Gastrocnemius medialis (tissue), 4 donors: ENCODE measurements around the gene PRKN. TPM values are rescaled to one million over a fixed set of nuclear protein-coding genes. Genes with fewer than 3 reads are reported as not detected.

ENCODE experiments used
- ATAC-seq, 2 donors: fragments of 150-250 bp; one replicate each; pipeline ENCODE4 v1.9.1; 2016
- DNase-seq, 2 donors: peaks; one replicate each; pipeline ENCODE4 v3.0.0-alpha.2; 2019
- H3K27ac ChIP-seq, 4 donors: fragments of 200-600 bp; sonication (generic); 1 replicate in 1 of 4; 2 replicates in 3 of 4; pipeline ENCODE4 v1.5.1; 2016 to 2018; ENCODE audit warnings: mild to moderate bottlenecking in 2 of 4, moderate library complexity in 1 of 4
- H3K27me3 ChIP-seq, 3 donors: fragments of 200-600 bp; sonication (generic) in 2 of 3; 1 replicate in 1 of 3; 2 replicates in 2 of 3; pipeline versions ENCODE4 v1.5.1 to v1.6.0; 2016 to 2019; ENCODE audit warnings: mild to moderate bottlenecking in 1 of 3, moderate library complexity in 1 of 3
- H3K36me3 ChIP-seq, 2 donors: fragments of 200-600 bp; sonication (generic) in 1 of 2; one replicate each; pipeline ENCODE4 v1.5.1; 2017 to 2018
- H3K4me1 ChIP-seq, 2 donors: fragments of 200-600 bp; sonication (generic) in 1 of 2; one replicate each; pipeline ENCODE4 v1.5.1; 2016 to 2017; ENCODE audit warnings: mild to moderate bottlenecking in 2 of 2
- H3K4me3 ChIP-seq, 4 donors: fragments of 200-600 bp; sonication (generic) in 3 of 4; 1 replicate in 1 of 4; 2 replicates in 3 of 4; pipeline ENCODE4 v1.5.1; 2016 to 2019; ENCODE audit warnings: mild to moderate bottlenecking in 2 of 4
- H3K9me3 ChIP-seq, 3 donors: fragments of 200-600 bp; sonication (generic) in 2 of 3; 1 replicate in 1 of 3; 2 replicates in 2 of 3; pipeline ENCODE4 v1.5.1; 2016 to 2019
- CTCF ChIP-seq, 5 experiments: fragments of 450-650 bp in 3 of 5; fragments of 200-600 bp in 2 of 5; sonication (generic) in 2 of 5; IDR thresholded peaks in 4 of 5; conservative IDR thresholded peaks in 1 of 5; 1 replicate in 4 of 5; 2 replicates in 1 of 5; pipeline ENCODE4 v1.5.1; 2016 to 2019; ENCODE audit warnings: antibody characterized with exemption in 5 of 5, mild to moderate bottlenecking in 3 of 5, moderate library complexity in 3 of 5
- POLR2A ChIP-seq, 2 donors: fragments of 450-650 bp; IDR thresholded peaks; one replicate each; pipeline ENCODE4 v1.6.1; 2017; ENCODE audit warnings: antibody characterized with exemption in 2 of 2, mild to moderate bottlenecking in 2 of 2, moderate library complexity in 2 of 2
- in situ Hi-C, 4 donors: fragments of 200-750 bp; cut with MboI; loops; one replicate each; pipeline versions ENCODE4 v1.15.0 to v1.8.0; 2017; ENCODE audit warnings: low sequenced_read_pairs in 4 of 4
- intact Hi-C: fragments of 100-400 bp; cut with DNase I; formaldehyde crosslinking; loops from one replicate; pipeline ENCODE4 v1.15.1; 2023; ENCODE audit warnings: low total_unique reads
- total RNA-seq, 4 donors: library from RNA; depleted of rRNA; stranded (reverse); fragments of >200 nt; gene quantifications; one replicate each; pipeline versions ENCODE4 v1.1.0 to v1.2.3, GENCODE V29; 2016

The PRKN gene
- total RNA-seq, 4 donors from 2014 or later: 8.4 to 21.6 (median 13.7) TPM

DNA sequence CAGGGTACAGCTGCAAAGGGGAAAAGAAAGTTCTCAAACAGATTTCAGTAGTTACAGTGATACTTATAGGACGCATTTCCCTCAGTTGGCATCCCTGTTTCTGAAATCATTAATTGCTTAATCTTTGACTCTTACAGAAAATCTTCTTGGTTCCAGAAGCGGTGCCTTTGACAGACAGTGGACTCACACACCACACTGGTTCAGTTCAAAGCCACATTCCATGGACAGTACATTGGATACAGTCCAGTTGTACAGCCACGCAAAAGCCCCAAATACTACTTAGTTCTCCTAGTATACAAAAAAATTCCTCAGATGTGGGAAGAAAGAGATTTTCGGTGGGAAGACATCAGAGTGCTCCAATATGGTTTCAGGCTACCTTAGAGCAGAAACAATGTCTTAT lies 460.4 kb downstream of the PRKN start:
- TF ChIP-seq CTCF (IDR thresholded peaks at IDR 0.05 in 4 of 5, conservative IDR thresholded peaks at IDR 0.05 in 1 of 5): no peak
- TF ChIP-seq POLR2A (IDR thresholded peaks at IDR 0.05): no peak
- Histone ChIP-seq H3K4me3 (no peak overlapping the region), H3K9me3 (no peaks in the 10 kb centered on the region), H3K4me1 (no peaks in the 10 kb centered on the region), H3K27ac (no peak overlapping the region), H3K27me3 (no peaks in the 10 kb centered on the region), H3K36me3 (no peaks in the 10 kb centered on the region)
- no peak for DNase-seq
- ATAC-seq: no peak
- intact Hi-C loops (no loop called here), in situ Hi-C loops (no loop called here)

DNA sequence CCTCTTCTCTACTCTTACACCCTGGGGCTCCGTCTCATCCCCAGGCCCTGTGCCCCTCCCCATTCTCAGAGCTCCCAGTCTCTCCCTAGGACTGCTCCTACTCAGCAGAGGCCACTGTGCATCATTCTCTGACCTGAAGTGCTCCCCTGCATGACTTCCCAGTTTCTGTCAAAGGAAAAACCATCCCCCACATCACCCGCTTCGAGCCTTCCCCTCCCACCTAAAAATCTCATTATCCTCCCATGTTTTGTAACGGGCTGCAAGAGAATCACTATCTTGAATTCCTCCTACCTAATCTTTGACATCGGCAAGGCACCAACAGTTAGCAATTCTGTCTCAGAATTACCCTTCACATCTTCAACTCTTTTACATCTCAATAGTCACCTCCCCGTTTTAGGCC lies 463.0 kb downstream of the PRKN start:
- DNase-seq (no peak), ATAC-seq (no peak)
- Histone ChIP-seq H3K27ac (no peak overlapping the region), H3K27me3 (no peaks in the 10 kb centered on the region), H3K4me1 (no peaks in the 10 kb centered on the region), H3K4me3 (no peak overlapping the region), H3K36me3 (no peaks in the 10 kb centered on the region), H3K9me3 (no peaks in the 10 kb centered on the region)
- intact Hi-C loops: no loop called here
- in situ Hi-C loops: no loop called here
- TF ChIP-seq CTCF (IDR thresholded peaks at IDR 0.05 in 4 of 5, conservative IDR thresholded peaks at IDR 0.05 in 1 of 5) (no peak), POLR2A (IDR thresholded peaks at IDR 0.05) (no peak)

DNA sequence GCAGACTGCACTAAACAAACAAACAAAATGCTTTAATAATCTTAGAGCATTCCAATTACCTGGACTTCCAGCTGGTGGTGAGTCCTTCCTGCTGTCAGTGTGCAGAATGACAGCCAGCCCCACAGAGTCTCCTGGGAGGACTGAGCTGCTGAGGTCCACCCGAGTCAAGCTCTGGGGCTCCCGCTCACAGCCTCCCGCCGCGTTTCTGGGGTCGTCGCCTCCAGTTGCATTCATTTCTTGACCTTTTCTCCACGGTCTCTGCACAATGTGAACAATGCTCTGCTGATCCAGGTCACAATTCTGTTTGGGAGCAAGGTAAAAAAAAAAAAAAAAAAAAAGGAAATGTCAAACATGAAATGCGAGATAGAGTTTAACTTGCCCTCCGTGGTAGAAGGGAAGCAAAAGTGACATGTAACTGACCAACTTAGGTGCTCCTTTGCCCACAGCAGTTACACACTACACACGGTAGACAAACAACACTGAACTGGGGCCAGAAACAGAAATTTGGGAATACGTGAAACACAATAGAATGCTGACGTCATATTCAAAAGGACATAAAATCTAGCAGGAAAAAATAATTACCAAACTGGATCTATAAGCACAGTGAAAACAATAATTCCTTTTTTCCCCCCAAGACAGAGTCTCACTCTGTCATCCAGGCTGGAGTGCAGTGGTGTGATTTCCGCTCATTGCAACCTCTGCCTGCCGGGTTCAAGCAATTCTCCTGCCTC lies 464.9 kb downstream of the PRKN start:
- Histone ChIP-seq H3K27ac (no peak overlapping the region), H3K4me3 (no peak overlapping the region), H3K4me1 (no peaks in the 10 kb centered on the region), H3K36me3 (no peaks in the 10 kb centered on the region), H3K27me3 (no peaks in the 10 kb centered on the region), H3K9me3 (no peaks in the 10 kb centered on the region)
- no peak for ATAC-seq
- in situ Hi-C loops: no loop called here
- intact Hi-C loops: no loop called here
- TF ChIP-seq POLR2A (IDR thresholded peaks at IDR 0.05) (no peak), CTCF (IDR thresholded peaks at IDR 0.05 in 4 of 5, conservative IDR thresholded peaks at IDR 0.05 in 1 of 5) (no peak)
- no peak for DNase-seq

GRCh38 chr6:162261598-162261997 lies 466.0 kb downstream of the PRKN start:
- in situ Hi-C loops (no loop called here), intact Hi-C loops (no loop called here)
- Histone ChIP-seq H3K27me3 (no peaks in the 10 kb centered on the region), H3K4me3 (no peak overlapping the region), H3K9me3 (no peaks in the 10 kb centered on the region), H3K4me1 (no peaks in the 10 kb centered on the region), H3K27ac (no peak overlapping the region), H3K36me3 (no peaks in the 10 kb centered on the region)
- DNase-seq (no peak), ATAC-seq (no peak)
- TF ChIP-seq POLR2A (IDR thresholded peaks at IDR 0.05) (no peak), CTCF (IDR thresholded peaks at IDR 0.05 in 4 of 5, conservative IDR thresholded peaks at IDR 0.05 in 1 of 5) (no peak)

DNA sequence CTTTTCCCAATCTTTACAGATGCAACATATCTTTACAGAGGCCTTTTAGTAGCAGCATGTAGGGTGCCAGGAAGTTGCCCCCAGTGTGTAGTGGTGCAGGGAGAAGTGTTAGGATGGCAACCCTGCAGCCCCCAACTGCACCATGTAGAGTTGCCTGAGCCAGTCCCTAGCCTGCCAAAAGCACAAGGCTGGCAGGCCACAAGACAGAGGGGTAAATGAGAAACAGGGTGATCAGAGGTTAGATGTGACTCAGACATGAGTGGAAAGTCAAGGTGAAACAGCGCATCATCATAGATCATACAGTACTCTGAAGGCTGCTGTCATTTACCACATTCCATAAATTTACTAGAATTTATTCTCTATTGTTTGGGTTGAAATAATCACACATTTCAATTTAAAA lies 467.5 kb downstream of the PRKN start:
- ATAC-seq: no peak
- Histone ChIP-seq H3K27ac (no peak overlapping the region), H3K27me3 (no peaks in the 10 kb centered on the region), H3K9me3 (no peaks in the 10 kb centered on the region), H3K36me3 (no peaks in the 10 kb centered on the region), H3K4me3 (no peak overlapping the region), H3K4me1 (no peaks in the 10 kb centered on the region)
- DNase-seq: no peak
- in situ Hi-C loops: no loop called here
- intact Hi-C loops: no loop called here
- TF ChIP-seq POLR2A (IDR thresholded peaks at IDR 0.05) (no peak), CTCF (IDR thresholded peaks at IDR 0.05 in 4 of 5, conservative IDR thresholded peaks at IDR 0.05 in 1 of 5) (no peak)
